Activated T-helper 2 cell treated with anti-CD3 and anti-CD28 coated beads, Interferon-gamma antibody, Interleukin-2, Interleukin-4, amounts not matched to agents 10 μg/mL and 5 μg/mL and 100 μg/mL, durations not matched to agents 14 hours and 24 hours and 36 hours (primary cell): ENCODE data around the gene SORCS1. TPM values are rescaled to one million over a fixed set of nuclear protein-coding genes. Genes with fewer than 3 reads are reported as not detected.

ENCODE experiments used
- DNase-seq: peaks from one replicate; pipeline ENCODE4 v3.0.0; 2021; ENCODE audit warnings: low spot score
- H3K27ac Mint-ChIP-seq: one replicate; pipeline ENCODE4 v1.8.0; 2021; ENCODE audit warnings: mixed read lengths
- H3K27me3 Mint-ChIP-seq: one replicate; pipeline ENCODE4 v1.8.0; 2021; ENCODE audit warnings: low read depth, mixed read lengths
- H3K36me3 Mint-ChIP-seq: one replicate; pipeline ENCODE4 v1.8.0; 2021; ENCODE audit warnings: low read depth, mixed read lengths
- H3K4me1 Mint-ChIP-seq: one replicate; pipeline ENCODE4 v1.8.0; 2021; ENCODE audit warnings: low read depth, mixed read lengths
- H3K4me3 Mint-ChIP-seq: one replicate; pipeline ENCODE4 v1.8.0; 2021; ENCODE audit warnings: low read depth, mild to moderate bottlenecking, moderate library complexity, mixed read lengths
- H3K9me3 Mint-ChIP-seq: one replicate; pipeline ENCODE4 v1.8.0; 2021; ENCODE audit warnings: mixed read lengths
- intact Hi-C: fragments of 100-400 bp; cut with micrococcal nuclease; formaldehyde crosslinking; loops from one replicate; pipeline ENCODE4 v1.15.1; 2023
- total RNA-seq: library from RNA; stranded (reverse); gene quantifications from 2 replicates; pipeline ENCODE4 v1.2.3, GENCODE V29; 2022

The SORCS1 gene
- 0.09 and 0.21 TPM in 2 replicates for total RNA-seq

DNA sequence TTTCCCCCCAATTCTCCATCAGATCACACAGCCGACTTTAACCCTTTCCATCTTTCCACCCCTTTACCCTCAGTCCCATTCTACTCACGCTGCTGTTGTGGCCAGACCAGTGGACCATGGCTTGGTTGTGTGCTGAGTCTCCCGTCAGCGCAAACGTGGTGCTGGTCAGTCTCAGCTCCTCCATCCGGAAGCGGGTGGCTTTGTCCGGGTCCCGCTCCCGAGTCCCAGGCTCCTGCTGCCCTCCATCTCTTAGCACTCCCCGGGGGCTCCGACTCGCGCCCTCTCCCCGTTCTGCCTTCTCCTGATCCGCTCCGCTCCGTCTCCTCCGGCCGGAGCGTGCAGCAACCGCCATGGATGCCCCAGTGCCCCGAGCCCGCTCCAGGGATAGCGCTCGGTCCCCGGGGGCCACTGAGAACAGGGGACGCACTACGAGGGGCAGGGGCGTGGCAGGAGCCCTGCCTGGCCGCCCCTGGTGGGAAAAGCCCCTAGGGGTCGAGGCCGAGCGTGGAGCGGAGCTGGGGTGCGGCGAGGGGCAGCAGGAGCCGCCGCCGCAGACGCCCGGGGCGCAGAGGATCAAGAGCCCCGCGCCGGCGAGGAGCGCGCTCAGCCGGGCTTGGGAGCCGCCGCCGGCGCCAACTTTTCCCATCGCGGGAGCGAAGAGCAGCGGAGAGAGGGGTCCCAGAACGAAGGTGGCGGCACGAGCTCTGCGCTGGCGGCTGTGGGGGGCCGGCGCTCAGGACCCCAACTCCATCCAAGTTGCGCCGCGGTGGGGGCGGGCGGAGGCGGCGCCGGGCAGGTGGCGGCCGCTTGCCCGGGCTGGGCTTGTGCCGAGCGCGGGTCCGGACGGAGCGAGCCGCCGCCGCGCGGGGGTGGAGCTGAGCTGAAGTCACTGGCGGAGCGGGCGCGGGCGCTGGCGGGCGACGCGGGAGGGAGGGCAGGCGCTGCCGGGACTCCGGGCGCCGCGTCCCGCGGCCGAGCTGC is at the start of gene SORCS1:
TSS of gene SORCS1 (minus strand) at position 826 of the 981 bp plus-strand sequence.
- Mint-ChIP-seq H3K36me3 (no peaks in the 10 kb centered on the region), H3K27me3 (peaks cover 15% of the 10 kb centered on the region), H3K9me3 (no peaks in the 10 kb centered on the region), H3K4me3 (no peak within 1 kb of the TSS), H3K4me1 (no peaks in the 10 kb centered on the region), H3K27ac (no peak within 1 kb of the TSS)
- DNase-seq, result no peak
- intact Hi-C loops, result no loop called here

DNA sequence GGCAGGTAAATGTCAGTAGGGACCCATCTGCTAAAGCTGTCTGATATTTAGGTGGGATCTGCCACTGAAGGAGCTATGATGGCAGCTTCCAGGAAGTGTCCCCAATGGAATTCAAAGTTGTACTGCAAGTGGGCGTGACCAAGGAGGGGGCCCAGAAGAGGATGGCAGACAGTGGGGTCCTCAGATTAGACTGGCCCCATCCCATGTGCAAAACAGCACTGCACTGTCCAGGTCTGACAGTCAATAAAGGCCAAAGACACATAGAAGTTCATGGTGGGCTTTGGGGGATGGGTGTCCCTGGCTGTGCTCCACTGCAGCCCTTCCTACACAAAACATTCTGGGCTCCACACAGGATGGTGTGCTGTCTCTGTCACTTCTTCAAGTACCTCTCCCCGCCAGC is 49.8 kb upstream of the SORCS1 start:
- intact Hi-C loops, result no loop called here
- Mint-ChIP-seq H3K27ac (no peak overlapping the region), H3K27me3 (no peaks in the 10 kb centered on the region), H3K4me3 (no peak overlapping the region), H3K9me3 (peaks cover 26% of the 10 kb centered on the region), H3K4me1 (no peaks in the 10 kb centered on the region), H3K36me3 (no peaks in the 10 kb centered on the region)
- no peak for DNase-seq

DNA sequence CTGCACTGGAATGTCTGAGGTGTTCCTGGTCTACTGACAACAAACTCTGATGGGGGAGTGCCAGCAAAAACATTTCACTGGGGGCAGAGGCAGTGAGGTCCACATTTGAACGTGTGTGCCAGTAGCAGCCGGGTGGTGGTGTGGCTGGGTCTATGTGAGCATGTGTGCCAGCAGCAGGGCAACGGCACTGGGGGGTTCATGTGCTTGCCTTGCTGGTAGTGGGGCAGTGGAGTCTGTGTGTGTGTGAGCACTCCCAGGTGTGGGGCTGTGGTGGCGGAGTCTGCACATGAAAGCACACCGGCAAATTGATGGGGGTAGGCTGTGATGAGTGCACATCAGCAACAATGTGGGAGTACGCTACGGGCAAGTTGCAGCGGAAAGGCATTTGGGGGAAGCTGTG is 49.4 kb upstream of the SORCS1 start:
- no peak for DNase-seq
- H3K27ac Mint-ChIP-seq, result no peak overlapping the region
- intact Hi-C loops, result no loop called here
- no peak overlapping the region for H3K4me3 Mint-ChIP-seq
- H3K36me3 Mint-ChIP-seq, result no peaks in the 10 kb centered on the region
- H3K4me1 Mint-ChIP-seq, result no peaks in the 10 kb centered on the region
- H3K27me3 Mint-ChIP-seq, result no peaks in the 10 kb centered on the region
- peaks cover 26% of the 10 kb centered on the region for H3K9me3 Mint-ChIP-seq

DNA sequence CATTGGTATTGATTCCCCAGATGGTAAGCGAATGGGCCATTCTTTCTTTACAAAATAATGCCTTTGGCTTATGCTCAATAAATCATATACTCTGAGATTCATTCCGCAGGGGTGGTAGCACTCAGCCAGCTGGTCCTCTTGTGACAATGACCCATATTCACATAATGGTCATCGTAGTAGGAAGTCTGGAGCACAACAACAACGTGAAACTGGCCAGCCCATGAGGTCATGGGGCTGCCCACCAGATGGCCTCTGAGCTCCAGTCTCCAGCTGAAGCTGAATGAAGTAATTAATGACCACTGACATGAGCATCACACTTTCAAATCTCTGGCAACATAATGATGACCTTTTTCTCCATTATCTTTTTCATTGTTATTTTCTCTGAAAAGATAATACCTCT is 42.3 kb upstream of the SORCS1 start:
- Mint-ChIP-seq H3K4me3 (no peak overlapping the region), H3K27me3 (no peaks in the 10 kb centered on the region), H3K27ac (no peak overlapping the region), H3K4me1 (no peaks in the 10 kb centered on the region), H3K9me3 (peaks cover 19% of the 10 kb centered on the region), H3K36me3 (no peaks in the 10 kb centered on the region)
- DNase-seq, result no peak
- intact Hi-C loops, result no loop called here

DNA sequence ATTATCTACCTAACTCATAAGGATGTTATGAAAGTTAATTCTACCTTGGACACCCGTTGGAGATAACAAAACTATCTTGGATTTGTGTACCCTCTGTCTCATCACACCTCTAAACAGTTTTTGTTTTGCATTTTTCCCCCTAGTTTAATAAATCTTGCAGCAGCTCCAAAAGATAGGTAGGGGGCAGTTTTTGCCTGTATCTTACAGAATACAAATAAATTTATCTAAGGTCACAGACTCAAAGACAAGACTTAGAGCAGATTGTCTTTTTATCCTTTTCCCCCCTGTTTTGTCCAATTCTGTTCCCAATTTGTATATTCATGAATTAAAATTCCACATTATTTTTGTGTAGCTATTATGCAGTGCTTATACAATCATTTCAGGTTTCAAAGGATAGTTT is 5.0 kb upstream of the SORCS1 start:
- no peaks in the 10 kb centered on the region for H3K36me3 Mint-ChIP-seq
- H3K27me3 Mint-ChIP-seq, result peaks cover 4% of the 10 kb centered on the region
- no peak for DNase-seq
- no peaks in the 10 kb centered on the region for H3K4me1 Mint-ChIP-seq
- no peak overlapping the region for H3K4me3 Mint-ChIP-seq
- intact Hi-C loops, result no loop called here
- no peak overlapping the region for H3K27ac Mint-ChIP-seq
- H3K9me3 Mint-ChIP-seq, result no peaks in the 10 kb centered on the region

DNA sequence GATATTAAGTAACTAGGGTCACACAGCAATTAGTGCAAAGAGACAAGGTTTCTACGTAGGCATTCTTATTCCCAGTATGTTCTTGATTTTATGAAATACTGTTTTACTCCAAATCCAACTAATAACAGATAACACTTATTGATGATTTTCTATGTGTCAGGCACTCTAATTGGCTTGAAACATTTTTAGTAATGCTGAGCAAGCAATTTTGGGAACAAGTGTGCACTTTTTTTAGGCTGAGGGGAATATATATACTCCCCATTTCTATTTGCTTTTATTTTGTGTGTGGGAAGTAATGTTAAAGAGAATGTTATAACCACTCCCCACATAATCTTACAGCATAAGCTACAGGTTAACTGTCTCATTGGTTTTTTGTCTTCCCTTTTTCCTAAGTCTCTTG is 4.2 kb upstream of the SORCS1 start:
- H3K27me3 Mint-ChIP-seq, result peaks cover 6% of the 10 kb centered on the region
- H3K36me3 Mint-ChIP-seq, result no peaks in the 10 kb centered on the region
- H3K4me1 Mint-ChIP-seq, result no peaks in the 10 kb centered on the region
- H3K9me3 Mint-ChIP-seq, result no peaks in the 10 kb centered on the region
- no peak overlapping the region for H3K27ac Mint-ChIP-seq
- DNase-seq, result no peak
- intact Hi-C loops, result no loop called here
- no peak overlapping the region for H3K4me3 Mint-ChIP-seq

DNA sequence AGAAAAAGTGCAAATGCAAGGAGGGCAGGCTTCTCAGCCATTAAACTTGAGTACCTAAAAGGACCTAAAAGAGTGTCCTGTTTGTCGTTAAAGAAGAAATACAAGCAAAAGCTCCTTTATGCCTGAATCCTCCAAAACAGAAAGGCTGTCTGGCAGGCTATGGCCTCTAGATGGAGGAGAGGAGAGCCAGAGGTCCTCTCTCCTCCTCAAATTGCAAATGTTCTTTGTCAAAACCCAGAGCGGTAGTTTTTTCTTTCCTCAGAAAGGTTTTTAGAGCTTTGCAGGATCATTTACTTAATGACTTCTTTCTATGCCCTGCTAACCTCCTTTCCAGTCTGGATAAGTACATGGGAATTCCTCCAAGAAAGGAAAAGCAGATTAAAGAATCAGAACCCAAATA is 1.9 kb upstream of the SORCS1 start:
- Mint-ChIP-seq H3K4me1 (no peaks in the 10 kb centered on the region), H3K4me3 (no peak overlapping the region), H3K36me3 (no peaks in the 10 kb centered on the region), H3K9me3 (no peaks in the 10 kb centered on the region), H3K27me3 (peaks cover 15% of the 10 kb centered on the region), H3K27ac (no peak overlapping the region)
- intact Hi-C loops, result no loop called here
- no peak for DNase-seq

DNA sequence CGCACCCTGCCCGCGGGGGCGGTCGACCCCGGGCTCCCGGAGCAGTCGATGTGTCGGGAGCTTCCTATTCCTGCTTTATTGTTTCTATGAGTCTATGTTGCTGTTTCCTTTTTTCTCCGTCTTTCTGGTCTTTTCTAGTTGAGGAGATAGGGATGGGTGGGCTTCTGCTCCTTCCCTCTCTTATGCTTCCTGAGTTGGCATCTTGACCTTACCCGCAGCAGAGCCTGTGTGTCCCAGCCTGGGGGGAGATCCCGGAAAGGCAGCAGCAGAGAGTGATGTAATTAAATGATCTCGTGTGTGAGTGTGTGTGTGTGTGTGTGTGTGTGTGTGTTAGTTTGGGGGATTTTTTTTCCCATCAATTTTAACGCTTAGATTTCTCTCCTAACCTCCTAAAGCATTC is 486 bp upstream of the SORCS1 start:
- Mint-ChIP-seq H3K4me3 (no peak overlapping the region), H3K4me1 (no peaks in the 10 kb centered on the region), H3K9me3 (no peaks in the 10 kb centered on the region), H3K36me3 (no peaks in the 10 kb centered on the region), H3K27me3 (peaks cover 15% of the 10 kb centered on the region), H3K27ac (no peak overlapping the region)
- intact Hi-C loops, result no loop called here
- DNase-seq, result no peak

DNA sequence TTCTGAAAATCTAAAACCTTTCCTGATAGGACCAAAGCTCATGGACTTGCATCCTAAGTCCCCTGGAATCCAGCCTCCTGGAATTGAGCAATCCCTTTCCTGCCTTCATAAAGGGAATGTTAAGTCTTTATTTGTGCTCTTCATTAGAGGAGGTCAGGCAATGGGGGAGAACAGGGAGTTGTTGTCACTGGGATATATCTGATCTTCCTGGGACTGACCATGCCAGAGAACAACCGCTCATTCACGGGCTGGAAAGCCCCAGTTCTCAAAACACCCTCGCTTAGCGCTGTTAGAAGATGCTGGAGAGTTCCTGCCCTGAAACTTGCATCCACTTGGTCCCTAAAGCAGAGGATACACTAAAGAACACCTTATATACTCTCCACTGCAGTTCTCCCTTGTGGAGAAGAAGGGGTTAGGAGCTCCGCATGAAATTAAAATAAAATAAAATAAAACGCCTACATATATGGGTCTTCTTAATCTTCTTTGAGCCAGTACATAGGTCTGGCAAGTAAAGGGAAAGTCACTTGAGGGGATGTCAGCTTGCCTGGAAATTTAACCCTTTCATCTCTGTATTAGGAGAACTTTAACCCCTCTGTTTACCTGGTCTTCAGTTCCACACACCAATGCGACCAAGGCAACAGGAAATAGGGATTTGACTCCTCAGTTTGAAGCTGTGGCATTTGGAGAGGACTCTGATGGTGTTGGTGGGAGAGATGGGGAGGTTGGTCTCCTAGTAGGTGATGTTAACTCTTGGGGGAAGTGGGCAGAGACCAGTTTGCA is 1.2 kb downstream of the SORCS1 start:
- intact Hi-C loops, result no loop called here
- Mint-ChIP-seq H3K4me3 (no peak overlapping the region), H3K27me3 (peaks cover 15% of the 10 kb centered on the region), H3K36me3 (no peaks in the 10 kb centered on the region), H3K9me3 (no peaks in the 10 kb centered on the region), H3K4me1 (no peaks in the 10 kb centered on the region), H3K27ac (no peak overlapping the region)
- no peak for DNase-seq

DNA sequence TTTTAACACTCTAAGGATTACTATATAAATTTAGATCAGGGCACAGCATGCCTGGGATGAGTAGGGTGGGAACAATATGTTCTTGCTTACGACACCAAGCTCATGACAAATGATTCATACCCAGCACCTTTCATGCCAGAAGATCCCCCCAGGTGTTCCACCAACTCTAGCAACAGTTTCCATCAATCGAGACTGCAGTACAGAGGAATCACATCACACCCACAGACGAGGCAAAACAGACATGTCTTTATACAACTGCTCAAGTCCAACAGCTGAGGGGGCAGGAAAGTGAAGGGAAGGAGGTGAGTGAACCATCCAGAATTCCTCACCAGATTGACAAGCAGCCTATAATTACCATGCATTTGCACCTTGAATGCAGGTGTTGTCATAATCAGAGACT is 3.6 kb downstream of the SORCS1 start:
- H3K27me3 Mint-ChIP-seq, result peaks cover 15% of the 10 kb centered on the region
- intact Hi-C loops, result no loop called here

DNA sequence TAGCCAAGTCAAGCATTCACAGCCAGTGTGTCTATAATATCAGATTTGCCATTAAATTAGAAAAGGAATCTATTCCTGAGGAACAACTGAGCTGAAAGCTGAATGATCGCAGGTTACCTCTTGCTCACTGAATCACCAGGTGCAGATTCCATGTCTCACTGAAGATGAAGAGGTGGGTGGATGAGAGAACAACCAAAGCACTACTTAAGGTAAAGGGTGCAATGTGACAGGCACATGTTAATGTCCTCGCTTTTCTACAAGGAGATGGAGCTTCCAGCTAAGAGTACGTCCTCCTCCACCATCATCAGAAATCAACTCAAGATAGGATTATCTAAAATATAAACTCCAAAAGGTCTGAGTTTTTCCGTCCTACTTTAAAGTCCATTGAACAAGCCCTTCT is 4.6 kb downstream of the SORCS1 start:
- Mint-ChIP-seq H3K27ac (no peak overlapping the region), H3K4me1 (no peaks in the 10 kb centered on the region), H3K4me3 (no peak overlapping the region), H3K36me3 (no peaks in the 10 kb centered on the region), H3K27me3 (peaks cover 10% of the 10 kb centered on the region), H3K9me3 (no peaks in the 10 kb centered on the region)
- intact Hi-C loops, result no loop called here
- no peak for DNase-seq

More for the DNA sequence above, 3.6 kb downstream of the SORCS1 start:
- H3K4me3 Mint-ChIP-seq, result no peak overlapping the region
- no peaks in the 10 kb centered on the region for H3K4me1 Mint-ChIP-seq
- no peaks in the 10 kb centered on the region for H3K36me3 Mint-ChIP-seq
- no peaks in the 10 kb centered on the region for H3K9me3 Mint-ChIP-seq
- no peak for DNase-seq
- H3K27ac Mint-ChIP-seq, result no peak overlapping the region

DNA sequence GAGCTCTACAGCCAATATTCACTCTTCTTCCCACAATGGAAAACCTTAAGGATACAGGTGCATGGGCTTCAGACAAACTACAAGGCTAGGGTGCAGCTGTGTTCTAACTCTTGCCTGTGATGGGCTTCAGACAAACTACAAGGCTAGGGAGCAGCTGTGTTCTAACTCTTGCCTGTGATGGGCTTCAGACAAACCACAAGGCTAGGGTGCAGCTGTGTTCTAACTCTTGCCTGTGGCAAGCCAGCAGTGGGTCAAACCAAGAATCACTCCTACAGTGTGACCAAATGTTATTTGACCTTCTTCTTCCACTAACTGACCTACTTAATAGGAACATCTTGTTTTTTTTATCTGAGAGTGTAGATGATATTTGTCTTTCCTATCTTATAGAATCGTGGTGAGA is 7.4 kb downstream of the SORCS1 start:
- peaks cover 8% of the 10 kb centered on the region for H3K9me3 Mint-ChIP-seq
- no peaks in the 10 kb centered on the region for H3K4me1 Mint-ChIP-seq
- peaks cover under 1% of the 10 kb centered on the region for H3K27me3 Mint-ChIP-seq

DNA sequence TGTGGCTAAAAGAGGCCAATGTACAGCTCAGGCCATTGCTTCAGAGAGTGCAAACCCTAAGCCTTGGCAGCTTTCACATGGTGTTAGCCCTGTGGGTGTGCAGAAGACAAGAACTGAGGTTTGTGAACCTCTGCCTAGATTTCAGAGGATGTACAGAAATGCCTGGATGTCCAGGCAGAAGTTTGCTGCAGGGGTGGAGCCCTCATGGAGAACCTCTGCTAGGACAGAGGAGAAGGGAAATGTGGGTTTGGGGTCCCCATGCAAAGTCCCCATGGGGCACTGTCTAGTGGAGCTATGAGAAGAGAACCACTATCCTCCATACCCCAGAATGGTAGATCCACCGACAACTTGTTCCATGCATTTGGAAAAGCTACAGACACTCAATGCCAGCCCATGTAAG is 12.4 kb downstream of the SORCS1 start:
- H3K4me3 Mint-ChIP-seq, result no peak overlapping the region
- no peaks in the 10 kb centered on the region for H3K27me3 Mint-ChIP-seq
- intact Hi-C loops, result no loop called here
- peaks cover 41% of the 10 kb centered on the region for H3K9me3 Mint-ChIP-seq
- H3K27ac Mint-ChIP-seq, result no peak overlapping the region
- H3K4me1 Mint-ChIP-seq, result no peaks in the 10 kb centered on the region
- no peak for DNase-seq
- H3K36me3 Mint-ChIP-seq, result no peaks in the 10 kb centered on the region

More for the DNA sequence above, 7.4 kb downstream of the SORCS1 start:
- Mint-ChIP-seq H3K4me3 (no peak overlapping the region), H3K36me3 (no peaks in the 10 kb centered on the region), H3K27ac (no peak overlapping the region)
- DNase-seq, result no peak
- intact Hi-C loops, result no loop called here
